Right renal cortex interstitium (tissue), 3 donors: ENCODE measurements around the gene WWC1. TPM values are rescaled to one million over a fixed set of nuclear protein-coding genes. Genes with fewer than 3 reads are reported as not detected.

Source experiments
- DNase-seq, 3 donors: peaks; one replicate each; pipeline ENCODE4 v3.0.0-alpha.2; 2013; ENCODE audit warnings: low read depth in 3 of 3, low spot score in 2 of 3
- polyA plus RNA-seq, 3 donors: library from polyadenylated mRNA; unstranded; fragments of 120-200 nt; gene quantifications; one replicate each; pipeline ENCODE4 v1.2.1, GENCODE V29; 2013; ENCODE audit not compliant: insufficient read length in 3 of 3

WWC1 gene
- polyA plus RNA-seq, 3 donors: 83.0 to 102 (median 89.7) TPM

GRCh38 chr5:168401880-168402279, 110.4 kb downstream of the WWC1 start:
- DNase-seq: peak in 2 of 3 donors; percentile 13 to 27

GRCh38 chr5:168404365-168404764, 112.9 kb downstream of the WWC1 start:
- DNase-seq: no peak

GRCh38 chr5:168407211-168407610, 115.8 kb downstream of the WWC1 start:
- DNase-seq: no peak

- no peak for DNase-seq
Observed at GRCh38 chr5:168408561-168409305, 117.3 kb downstream of the WWC1 start.

- no peak for DNase-seq
Observed at GRCh38 chr5:168409591-168410458, 118.4 kb downstream of the WWC1 start.

GRCh38 chr5:168411871-168412270, 120.4 kb downstream of the WWC1 start:
- no peak for DNase-seq

GRCh38 chr5:168413062-168413461, 121.6 kb downstream of the WWC1 start:
- DNase-seq: no peak

- no peak for DNase-seq
Observed at GRCh38 chr5:168413596-168413995, 122.2 kb downstream of the WWC1 start.

GRCh38 chr5:168415401-168415800, 124.0 kb downstream of the WWC1 start:
- DNase-seq: no peak

GRCh38 chr5:168415971-168416370, 124.5 kb downstream of the WWC1 start:
- no peak for DNase-seq

GRCh38 chr5:168417731-168418429, 126.4 kb downstream of the WWC1 start:
- no peak for DNase-seq

- no peak for DNase-seq
Observed at GRCh38 chr5:168420461-168420860, 129.0 kb downstream of the WWC1 start.

- DNase-seq: no peak
Observed at GRCh38 chr5:168422431-168422830, 131.0 kb downstream of the WWC1 start.

GRCh38 chr5:168423478-168423877, 132.0 kb downstream of the WWC1 start:
- no peak for DNase-seq

- no peak for DNase-seq
Observed at GRCh38 chr5:168423971-168424370, 132.5 kb downstream of the WWC1 start.

GRCh38 chr5:168424594-168425323, 133.3 kb downstream of the WWC1 start:
- no peak for DNase-seq

GRCh38 chr5:168426007-168426863, 134.8 kb downstream of the WWC1 start:
- no peak for DNase-seq

- DNase-seq: no peak
Observed at GRCh38 chr5:168426864-168427172, 135.4 kb downstream of the WWC1 start.

GRCh38 chr5:168427224-168427623, 135.8 kb downstream of the WWC1 start:
- DNase-seq: no peak

GRCh38 chr5:168428552-168428951, 137.1 kb downstream of the WWC1 start:
- DNase-seq: no peak
